ENCODE results near the gene CLOCK.

CLOCK gene

GRCh38 chr4:55416176-55416575 is 130.5 kb downstream of the CLOCK start:
- peaks cover 33% of the 10 kb centered on the region for H3K79me2 ChIP-seq (ENCODE audit: insufficient read depth, low read length)
- TF ChIP-seq EZH2phosphoT487 (IDR thresholded peaks at IDR 0.05; ENCODE audit: borderline replicate concordance): no peak
- TF ChIP-seq, protein P1, sequence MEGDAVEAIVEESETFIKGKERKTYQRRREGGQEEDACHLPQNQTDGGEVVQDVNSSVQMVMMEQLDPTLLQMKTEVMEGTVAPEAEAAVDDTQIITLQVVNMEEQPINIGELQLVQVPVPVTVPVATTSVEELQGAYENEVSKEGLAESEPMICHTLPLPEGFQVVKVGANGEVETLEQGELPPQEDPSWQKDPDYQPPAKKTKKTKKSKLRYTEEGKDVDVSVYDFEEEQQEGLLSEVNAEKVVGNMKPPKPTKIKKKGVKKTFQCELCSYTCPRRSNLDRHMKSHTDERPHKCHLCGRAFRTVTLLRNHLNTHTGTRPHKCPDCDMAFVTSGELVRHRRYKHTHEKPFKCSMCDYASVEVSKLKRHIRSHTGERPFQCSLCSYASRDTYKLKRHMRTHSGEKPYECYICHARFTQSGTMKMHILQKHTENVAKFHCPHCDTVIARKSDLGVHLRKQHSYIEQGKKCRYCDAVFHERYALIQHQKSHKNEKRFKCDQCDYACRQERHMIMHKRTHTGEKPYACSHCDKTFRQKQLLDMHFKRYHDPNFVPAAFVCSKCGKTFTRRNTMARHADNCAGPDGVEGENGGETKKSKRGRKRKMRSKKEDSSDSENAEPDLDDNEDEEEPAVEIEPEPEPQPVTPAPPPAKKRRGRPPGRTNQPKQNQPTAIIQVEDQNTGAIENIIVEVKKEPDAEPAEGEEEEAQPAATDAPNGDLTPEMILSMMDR (conservative IDR thresholded peaks at IDR 0.05; ENCODE audit: low read length): no peak
- no peaks in the 10 kb centered on the region for H3F3A ChIP-seq (ENCODE audit: low read depth)
- H3K9me2 ChIP-seq (replicated peaks; ENCODE audit: low read depth, low read length): no peaks in the 10 kb centered on the region
- no peak overlapping the region for H3K4me2 ChIP-seq (ENCODE audit: low read depth, low read length, poor library complexity, severe bottlenecking)
- H3K4me3 ChIP-seq (ENCODE audit: low read length, poor library complexity, severe bottlenecking): no peak overlapping the region
- H3K36me3 ChIP-seq (ENCODE audit: insufficient read depth, low read length): peaks cover 65% of the 10 kb centered on the region; the same call in 1 of the 2 replicates
- H4K20me1 ChIP-seq (ENCODE audit: insufficient read depth, low read length, poor library complexity, severe bottlenecking): peaks cover 27% of the 10 kb centered on the region
- H3K9ac ChIP-seq (ENCODE audit: low read depth, low read length, poor library complexity, severe bottlenecking): no peak overlapping the region
- H2AFZ ChIP-seq (ENCODE audit: low read length): no peak overlapping the region
- H3K9me3 ChIP-seq (ENCODE audit: insufficient read depth, low read depth, low read length): no peaks in the 10 kb centered on the region
- no peaks in the 10 kb centered on the region for H3K27me3 ChIP-seq (ENCODE audit: insufficient read depth, low read length, poor library complexity, severe bottlenecking)
- no peaks in the 10 kb centered on the region for H3K4me1 ChIP-seq (ENCODE audit: insufficient read depth, low read length, poor library complexity, severe bottlenecking)

GRCh38 chr4:55411621-55412020 is 135.1 kb downstream of the CLOCK start:
- no peaks in the 10 kb centered on the region for H3F3A ChIP-seq (ENCODE audit: low read depth)
- no peaks in the 10 kb centered on the region for H3K9me2 ChIP-seq (replicated peaks; ENCODE audit: low read depth, low read length)
- H3K9ac ChIP-seq (ENCODE audit: low read depth, low read length, poor library complexity, severe bottlenecking): no peak overlapping the region
- peaks cover 15% of the 10 kb centered on the region for H3K4me1 ChIP-seq (ENCODE audit: insufficient read depth, low read length, poor library complexity, severe bottlenecking)
- H4K20me1 ChIP-seq (ENCODE audit: insufficient read depth, low read length, poor library complexity, severe bottlenecking): peaks cover 71% of the 10 kb centered on the region
- H3K27me3 ChIP-seq (ENCODE audit: insufficient read depth, low read length, poor library complexity, severe bottlenecking): no peaks in the 10 kb centered on the region
- peaks cover 78% of the 10 kb centered on the region for H3K79me2 ChIP-seq (ENCODE audit: insufficient read depth, low read length)
- no peaks in the 10 kb centered on the region for H3K9me3 ChIP-seq (ENCODE audit: insufficient read depth, low read depth, low read length)
- TF ChIP-seq, protein P1 (conservative IDR thresholded peaks at IDR 0.05; ENCODE audit: low read length): no peak
- TF ChIP-seq EZH2phosphoT487 (IDR thresholded peaks at IDR 0.05; ENCODE audit: borderline replicate concordance): no peak
- no peak overlapping the region for H3K4me3 ChIP-seq (ENCODE audit: low read length, poor library complexity, severe bottlenecking)
- no peak overlapping the region for H3K4me2 ChIP-seq (ENCODE audit: low read depth, low read length, poor library complexity, severe bottlenecking)
- peaks cover 24% of the 10 kb centered on the region; the same call in 1 of the 2 replicates for H3K36me3 ChIP-seq (ENCODE audit: insufficient read depth, low read length)
- no peak overlapping the region for H2AFZ ChIP-seq (ENCODE audit: low read length)

- Histone ChIP-seq H3K79me2 (ENCODE audit: insufficient read depth, low read length) (peaks cover 82% of the 10 kb centered on the region), H3K4me2 (ENCODE audit: low read depth, low read length, poor library complexity, severe bottlenecking) (no peak overlapping the region), H3K4me3 (ENCODE audit: low read length, poor library complexity, severe bottlenecking) (no peak overlapping the region), H4K20me1 (ENCODE audit: insufficient read depth, low read length, poor library complexity, severe bottlenecking) (peaks cover 79% of the 10 kb centered on the region), H3K27me3 (ENCODE audit: insufficient read depth, low read length, poor library complexity, severe bottlenecking) (no peaks in the 10 kb centered on the region), H3F3A (ENCODE audit: low read depth) (no peaks in the 10 kb centered on the region), H3K9me3 (ENCODE audit: insufficient read depth, low read depth, low read length) (no peaks in the 10 kb centered on the region), H3K4me1 (ENCODE audit: insufficient read depth, low read length, poor library complexity, severe bottlenecking) (peaks cover 15% of the 10 kb centered on the region), H3K9me2 (replicated peaks; ENCODE audit: low read depth, low read length) (no peaks in the 10 kb centered on the region), H3K9ac (ENCODE audit: low read depth, low read length, poor library complexity, severe bottlenecking) (no peak overlapping the region), H3K36me3 (ENCODE audit: insufficient read depth, low read length) (peaks cover 17% of the 10 kb centered on the region; the same call in 1 of the 2 replicates), H2AFZ (ENCODE audit: low read length) (no peak overlapping the region)
- TF ChIP-seq EZH2phosphoT487 (IDR thresholded peaks at IDR 0.05; ENCODE audit: borderline replicate concordance): no peak
- TF ChIP-seq, protein P1 (conservative IDR thresholded peaks at IDR 0.05; ENCODE audit: low read length): no peak
These were observed 136.3 kb downstream of the CLOCK start for GRCh38 chr4:55410431-55410830.

Measured in Loucy (cell line).